Activated CD8-positive, alpha-beta T cell treated with anti-CD3 and anti-CD28 coated beads for 36 hours (primary cell): ENCODE measurements around the gene RHBDF2. TPM values are rescaled to one million over a fixed set of nuclear protein-coding genes. Genes with fewer than 3 reads are reported as not detected.

Experiments used
- ATAC-seq: fragments of 200-7000 bp; cut with Tn5 transposase; one replicate; pipeline ENCODE4 v1.10.0; 2021; ENCODE audit warnings: mild to moderate bottlenecking, moderate library complexity
- CTCF ChIA-PET: fragments of 350-600 bp; sonication (Branson Sonifier 250); formaldehyde crosslinking; loops from one replicate; lab custom pipeline; 2021; ENCODE audit warnings: antibody characterized with exemption; lab: Charles Lee
- POLR2A ChIA-PET: fragments of 350-600 bp; sonication (Branson Sonifier 250); formaldehyde crosslinking; loops from one replicate; lab custom pipeline; 2021; ENCODE audit warnings: antibody characterized with exemption; lab: Charles Lee
- DNase-seq: peaks from one replicate; pipeline ENCODE4 v3.0.0-alpha.2; 2020
- H3K27ac Mint-ChIP-seq: one replicate; pipeline ENCODE4 v1.8.0; 2021; ENCODE audit warnings: mild to moderate bottlenecking, mixed read lengths
- H3K27me3 Mint-ChIP-seq: one replicate; pipeline ENCODE4 v1.8.0; 2021; ENCODE audit warnings: mixed read lengths
- H3K36me3 Mint-ChIP-seq: one replicate; pipeline ENCODE4 v1.8.0; 2021; ENCODE audit warnings: low read depth, mixed read lengths
- H3K4me1 Mint-ChIP-seq: one replicate; pipeline ENCODE4 v1.8.0; 2021; ENCODE audit warnings: low read depth, mixed read lengths
- H3K4me3 Mint-ChIP-seq: one replicate; pipeline ENCODE4 v1.8.0; 2021; ENCODE audit warnings: mild to moderate bottlenecking, moderate library complexity, mixed read lengths
- H3K9me3 Mint-ChIP-seq: one replicate; pipeline ENCODE4 v1.8.0; 2021; ENCODE audit warnings: mixed read lengths
- CTCF ChIP-seq: fragments of 200-600 bp; IDR thresholded peaks from one replicate; pipeline ENCODE4 v1.8.0; 2022; ENCODE audit warnings: antibody characterized with exemption, mild to moderate bottlenecking
- intact Hi-C: fragments of 100-400 bp; cut with micrococcal nuclease; formaldehyde crosslinking; loops from one replicate; pipeline ENCODE4 v1.10.0; 2022
- total RNA-seq, 2 experiments: library from RNA; stranded (reverse); gene quantifications; one replicate each; pipeline ENCODE4 v1.2.3, GENCODE V29; 2021

The RHBDF2 gene
- total RNA-seq, 2 experiments from 2014 or later: 19.9 to 20.4 TPM

GRCh38 chr17:76544546-76545365, 43.5 kb upstream of the RHBDF2 start:
- H3K27ac Mint-ChIP-seq: no peak overlapping the region
- no peak overlapping the region for H3K4me3 Mint-ChIP-seq
- H3K36me3 Mint-ChIP-seq: no peaks in the 10 kb centered on the region
- ATAC-seq: no peak
- intact Hi-C loops: no loop called here
- no peaks in the 10 kb centered on the region for H3K9me3 Mint-ChIP-seq
- TF ChIP-seq CTCF: no peak
- no peak for DNase-seq
- ChIA-PET CTCF (interaction anchor here (0.9 to 5.6 kb wide), 5 partner anchors 11 to 79 kb away, joined by 4 to 69 read pairs (median 6); no protein-coding TSS in a partner anchor), POLR2A (interaction anchor here (3.2 to 6.2 kb wide), 2 partner anchors 13 to 17 kb away, joined by 12 to 40 read pairs; no protein-coding TSS in a partner anchor)
- peaks cover 8% of the 10 kb centered on the region for H3K4me1 Mint-ChIP-seq
- peaks cover 10% of the 10 kb centered on the region for H3K27me3 Mint-ChIP-seq

- no peak overlapping the region for H3K4me3 Mint-ChIP-seq
- no peak for DNase-seq
- H3K36me3 Mint-ChIP-seq: no peaks in the 10 kb centered on the region
- H3K27me3 Mint-ChIP-seq: peaks cover 17% of the 10 kb centered on the region
- ATAC-seq: no peak
- no peaks in the 10 kb centered on the region for H3K9me3 Mint-ChIP-seq
- POLR2A ChIA-PET: interaction anchor here (3.2 to 6.2 kb wide), 2 partner anchors 14 to 16 kb away, joined by 12 to 40 read pairs; no protein-coding TSS in a partner anchor
- no peak overlapping the region for H3K27ac Mint-ChIP-seq
- TF ChIP-seq CTCF: no peak
- CTCF ChIA-PET: interaction anchor here (2.1 to 5.6 kb wide), 3 partner anchors 13 to 80 kb away, joined by 6 to 69 read pairs (median 19); no protein-coding TSS in a partner anchor
- peaks cover 8% of the 10 kb centered on the region for H3K4me1 Mint-ChIP-seq
- intact Hi-C loops: no loop called here
These were observed 42.8 kb upstream of the RHBDF2 start for GRCh38 chr17:76543826-76544545.

GRCh38 chr17:76543482-76543825, 42.2 kb upstream of the RHBDF2 start:
- H3K27ac Mint-ChIP-seq: no peak overlapping the region
- DNase-seq: no peak
- intact Hi-C loops: no loop called here
- TF ChIP-seq CTCF: no peak
- CTCF ChIA-PET: interaction anchor here (2.1 to 5.6 kb wide), 2 partner anchors 20 to 80 kb away, joined by 6 to 69 read pairs; no protein-coding TSS in a partner anchor
- no peaks in the 10 kb centered on the region for H3K36me3 Mint-ChIP-seq
- no peaks in the 10 kb centered on the region for H3K9me3 Mint-ChIP-seq
- POLR2A ChIA-PET: interaction anchor here (3.2 to 6.2 kb wide), 2 partner anchors 14 to 15 kb away, joined by 12 to 40 read pairs; no protein-coding TSS in a partner anchor
- peaks cover 22% of the 10 kb centered on the region for H3K27me3 Mint-ChIP-seq
- no peak overlapping the region for H3K4me3 Mint-ChIP-seq
- peaks cover 8% of the 10 kb centered on the region for H3K4me1 Mint-ChIP-seq
- no peak for ATAC-seq

GRCh38 chr17:76542984-76543383, 41.8 kb upstream of the RHBDF2 start:
- ATAC-seq: no peak
- intact Hi-C loops: no loop called here
- TF ChIP-seq CTCF: no peak
- POLR2A ChIA-PET: interaction anchor here (3.2 to 6.2 kb wide), 2 partner anchors 15 kb away, joined by 12 to 40 read pairs; no protein-coding TSS in a partner anchor
- no peaks in the 10 kb centered on the region for H3K9me3 Mint-ChIP-seq
- peaks cover 8% of the 10 kb centered on the region for H3K4me1 Mint-ChIP-seq
- H3K4me3 Mint-ChIP-seq: no peak overlapping the region
- DNase-seq: no peak
- no peak overlapping the region for H3K27ac Mint-ChIP-seq
- H3K27me3 Mint-ChIP-seq: peaks cover 22% of the 10 kb centered on the region
- CTCF ChIA-PET: interaction anchor here (2.1 to 5.6 kb wide), 2 partner anchors 20 to 81 kb away, joined by 6 to 69 read pairs; no protein-coding TSS in a partner anchor
- no peaks in the 10 kb centered on the region for H3K36me3 Mint-ChIP-seq
